ENCODE measurements around the gene HSD17B13. TPM values are rescaled to one million over a fixed set of nuclear protein-coding genes. Genes with fewer than 3 reads are reported as not detected.
A peak's percentile ranks its signal among the peaks of the same experiment; 100 is the strongest.

HSD17B13 gene
- total RNA-seq, 4 donors from 2014 or later = 0.14 to 2.4 (median 0.26) TPM; not detected in 1

- Histone ChIP-seq H3K9me3 (no peaks in the 10 kb centered on the region), H3K27me3 (no peaks in the 10 kb centered on the region), H3K4me3 (no peak overlapping the region), H3K4me1 (no peaks in the 10 kb centered on the region), H3K27ac (peak overlapping the region; percentile 11 to 78), H3K36me3 (no peaks in the 10 kb centered on the region)
- peak; percentile 26 to 58 for DNase-seq
- TF ChIP-seq CTCF (IDR thresholded peaks at IDR 0.05) (no peak), POLR2A (IDR thresholded peaks at IDR 0.05) (no peak)
- intact Hi-C loops (cut with DNase I; ENCODE audit: low total_unique reads) = no loop called here
Measured at GRCh38 chr4:87310691-87311335, 11.9 kb downstream of the HSD17B13 start.

GRCh38 chr4:87309625-87310024, 13.1 kb downstream of the HSD17B13 start:
- DNase-seq = no peak
- intact Hi-C loops (cut with DNase I; ENCODE audit: low total_unique reads) = no loop called here

GRCh38 chr4:87306056-87306455, 16.6 kb downstream of the HSD17B13 start:
- H3K4me1 ChIP-seq = no peaks in the 10 kb centered on the region
- intact Hi-C loops (cut with DNase I; ENCODE audit: low total_unique reads) = no loop called here
- TF ChIP-seq CTCF (IDR thresholded peaks at IDR 0.05) (no peak), POLR2A (IDR thresholded peaks at IDR 0.05) (no peak)
- H3K36me3 ChIP-seq = no peaks in the 10 kb centered on the region
- no peak overlapping the region for H3K4me3 ChIP-seq
- no peaks in the 10 kb centered on the region for H3K27me3 ChIP-seq
- H3K9me3 ChIP-seq = no peaks in the 10 kb centered on the region
- H3K27ac ChIP-seq = no peak overlapping the region
- no peak for DNase-seq

More at GRCh38 chr4:87309625-87310024, 13.1 kb downstream of the HSD17B13 start:
- Histone ChIP-seq H3K4me1 (no peaks in the 10 kb centered on the region), H3K36me3 (no peaks in the 10 kb centered on the region), H3K4me3 (no peak overlapping the region), H3K27me3 (no peaks in the 10 kb centered on the region), H3K27ac (peak overlapping the region; percentile 11 to 78), H3K9me3 (no peaks in the 10 kb centered on the region)
- TF ChIP-seq POLR2A (IDR thresholded peaks at IDR 0.05) (no peak), CTCF (IDR thresholded peaks at IDR 0.05) (no peak)

GRCh38 chr4:87305562-87305961, 17.1 kb downstream of the HSD17B13 start:
- no peak for DNase-seq
- Histone ChIP-seq H3K27ac (no peak overlapping the region), H3K4me3 (no peak overlapping the region), H3K4me1 (no peaks in the 10 kb centered on the region), H3K27me3 (no peaks in the 10 kb centered on the region), H3K36me3 (no peaks in the 10 kb centered on the region), H3K9me3 (no peaks in the 10 kb centered on the region)
- no peak for TF ChIP-seq POLR2A (IDR thresholded peaks at IDR 0.05)
- intact Hi-C loops (cut with DNase I; ENCODE audit: low total_unique reads) = no loop called here

GRCh38 chr4:87304745-87305432, 17.8 kb downstream of the HSD17B13 start:
- intact Hi-C loops (cut with DNase I; ENCODE audit: low total_unique reads) = no loop called here
- H3K27ac ChIP-seq = peak overlapping the region in 1 of 2 donors; percentile 48
- DNase-seq = no peak

More at GRCh38 chr4:87304745-87305432, 17.8 kb downstream of the HSD17B13 start:
- no peaks in the 10 kb centered on the region for H3K4me1 ChIP-seq
- H3K9me3 ChIP-seq = no peaks in the 10 kb centered on the region
- no peak for TF ChIP-seq POLR2A (IDR thresholded peaks at IDR 0.05)
- TF ChIP-seq CTCF (IDR thresholded peaks at IDR 0.05) = no peak
- no peaks in the 10 kb centered on the region for H3K27me3 ChIP-seq
- no peak overlapping the region for H3K4me3 ChIP-seq
- H3K36me3 ChIP-seq = no peaks in the 10 kb centered on the region

All from uterus (tissue), 4 donors.